Measurements from ENCODE around the gene AEN.

The AEN gene

GRCh38 chr15:88661041-88661700, 40.0 kb downstream of the AEN start:
- no peak for TF ChIP-seq SPI1 (IDR thresholded peaks at IDR 0.05; ENCODE audit: low read depth, low read length)
- TF ChIP-seq POU2F2 (IDR thresholded peaks at IDR 0.05; ENCODE audit: low read depth, low read length) = no peak
- no peak for TF ChIP-seq POLR2A (IDR thresholded peaks at IDR 0.05; ENCODE audit: low read depth, low read length)
- FAIRE-seq (peak; percentile 9), DNase-seq (ENCODE audit: insufficient read length, low spot score) (no peak)

DNA sequence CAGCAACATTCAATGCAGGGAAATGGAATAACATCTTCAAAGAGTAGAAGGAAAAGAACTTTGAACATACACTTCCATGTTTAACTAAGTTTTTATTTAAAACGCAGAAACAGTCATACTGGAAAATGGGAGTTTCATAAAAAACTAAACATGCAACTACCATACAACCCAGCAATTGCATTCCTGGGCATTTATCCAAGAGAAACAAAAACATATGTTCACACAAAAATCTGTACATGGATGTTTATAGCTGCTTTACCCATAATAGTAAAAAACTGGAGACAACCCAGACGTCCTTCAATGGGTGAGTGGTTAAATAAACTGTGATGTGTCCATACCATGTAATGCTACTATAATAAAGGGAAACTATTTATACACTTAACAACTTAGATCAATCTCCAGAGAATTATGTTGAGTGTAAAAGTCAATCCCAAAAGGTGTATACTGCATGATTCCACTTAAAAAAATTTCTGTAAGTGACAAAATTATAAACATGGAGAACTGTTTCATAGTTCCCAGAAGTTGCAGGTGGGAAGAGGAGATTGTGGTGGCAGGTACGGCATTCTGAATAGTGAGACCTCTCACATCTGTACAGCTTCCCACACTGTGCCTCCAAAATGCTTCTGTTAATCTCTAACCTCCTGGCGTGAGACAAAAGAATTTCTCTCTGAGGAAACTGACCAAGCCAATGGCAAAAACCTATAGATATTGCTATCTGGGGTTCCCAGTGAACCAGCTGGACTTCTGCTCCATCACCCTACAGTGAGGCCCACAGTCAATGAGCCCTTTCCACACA, 40.8 kb downstream of the AEN start:
- DNase-seq (ENCODE audit: insufficient read length, low spot score) (no peak), FAIRE-seq (no peak)
- TF ChIP-seq PAX5 (IDR thresholded peaks at IDR 0.05; ENCODE audit: insufficient read depth, low read length, severe bottlenecking) (no peak), POLR2AphosphoS5 (IDR thresholded peaks at IDR 0.05; ENCODE audit: low read depth, low read length) (no peak), POU2F2 (IDR thresholded peaks at IDR 0.05; ENCODE audit: low read depth, low read length) (no peak), POLR2A (IDR thresholded peaks at IDR 0.05; ENCODE audit: low read depth, low read length) (no peak), TAF1 (IDR thresholded peaks at IDR 0.05; ENCODE audit: low read depth, low read length) (no peak), SPI1 (IDR thresholded peaks at IDR 0.05; ENCODE audit: low read depth, low read length) (no peak)

DNA sequence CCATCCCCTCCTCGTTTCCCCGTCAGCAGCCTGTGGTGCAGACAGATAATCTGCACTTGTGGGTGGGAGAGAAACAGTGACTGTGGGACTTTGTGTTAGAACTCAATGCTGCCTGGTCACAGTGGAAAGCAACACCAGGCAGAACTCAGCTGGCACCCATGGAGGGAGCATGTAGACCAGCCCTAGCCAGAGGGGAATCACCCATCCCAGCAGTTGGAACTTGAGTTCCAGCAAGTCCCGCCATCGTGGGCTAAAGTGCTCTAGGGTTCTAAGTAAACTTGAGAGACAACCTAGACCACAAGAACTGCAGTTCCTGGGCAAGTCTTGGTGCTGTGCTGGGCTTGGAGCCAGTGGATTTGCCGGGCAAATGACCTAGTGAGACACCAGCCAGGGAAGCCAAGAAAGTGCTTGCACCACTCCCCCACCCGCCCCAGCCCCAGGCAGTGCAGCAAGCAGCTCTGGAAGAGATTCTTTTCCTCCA, 42.0 kb downstream of the AEN start:
- TF ChIP-seq PAX5 (IDR thresholded peaks at IDR 0.05; ENCODE audit: insufficient read depth, low read length, severe bottlenecking) = no peak
- no peak for TF ChIP-seq POU2F2 (IDR thresholded peaks at IDR 0.05; ENCODE audit: low read depth, low read length)
- no peak for TF ChIP-seq SPI1 (IDR thresholded peaks at IDR 0.05; ENCODE audit: low read depth, low read length)
- no peak for TF ChIP-seq POLR2AphosphoS5 (IDR thresholded peaks at IDR 0.05; ENCODE audit: low read depth, low read length)
- no peak for TF ChIP-seq POLR2A (IDR thresholded peaks at IDR 0.05; ENCODE audit: low read depth, low read length)
- TF ChIP-seq TAF1 (IDR thresholded peaks at IDR 0.05; ENCODE audit: low read depth, low read length) = no peak
- DNase-seq (ENCODE audit: insufficient read length, low spot score) (no peak), FAIRE-seq (no peak)

DNA sequence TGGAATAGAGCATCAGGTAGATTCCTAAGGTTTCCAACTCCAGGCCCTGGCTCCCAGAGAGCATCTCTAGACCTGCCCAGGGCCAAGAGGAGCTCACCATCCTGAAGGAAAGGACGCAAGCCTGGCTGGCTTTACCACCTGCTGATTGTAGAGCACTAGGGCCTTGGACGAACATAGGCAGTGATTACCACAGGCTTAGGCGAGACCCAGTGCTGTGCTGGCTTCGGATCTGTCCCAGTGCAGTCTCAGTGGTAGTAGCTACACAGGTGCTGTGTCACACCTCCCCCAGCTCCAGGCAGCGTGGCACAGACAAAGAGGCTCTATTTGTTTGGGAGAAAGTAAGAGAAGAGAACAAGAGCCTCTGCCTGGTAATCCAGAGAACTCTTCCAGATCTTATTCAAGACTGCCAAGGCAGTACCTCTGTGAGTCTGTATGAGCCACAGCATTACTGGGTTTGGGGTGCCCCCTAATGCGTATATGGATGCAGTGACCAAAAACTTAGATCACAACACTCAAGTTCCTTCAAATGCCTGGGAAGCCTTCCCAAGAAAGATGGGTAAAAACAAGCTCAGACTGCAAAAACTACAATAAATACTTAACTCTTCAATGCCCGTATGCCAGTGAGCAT, 43.1 kb downstream of the AEN start:
- TF ChIP-seq PAX5 (IDR thresholded peaks at IDR 0.05; ENCODE audit: insufficient read depth, low read length, severe bottlenecking) (no peak), POU2F2 (IDR thresholded peaks at IDR 0.05; ENCODE audit: low read depth, low read length) (no peak), POLR2A (IDR thresholded peaks at IDR 0.05; ENCODE audit: low read depth, low read length) (no peak), TAF1 (IDR thresholded peaks at IDR 0.05; ENCODE audit: low read depth, low read length) (no peak), SPI1 (IDR thresholded peaks at IDR 0.05; ENCODE audit: low read depth, low read length) (no peak), POLR2AphosphoS5 (IDR thresholded peaks at IDR 0.05; ENCODE audit: low read depth, low read length) (no peak)
- DNase-seq (ENCODE audit: insufficient read length, low spot score) (no peak), FAIRE-seq (peak; percentile 64)

DNA sequence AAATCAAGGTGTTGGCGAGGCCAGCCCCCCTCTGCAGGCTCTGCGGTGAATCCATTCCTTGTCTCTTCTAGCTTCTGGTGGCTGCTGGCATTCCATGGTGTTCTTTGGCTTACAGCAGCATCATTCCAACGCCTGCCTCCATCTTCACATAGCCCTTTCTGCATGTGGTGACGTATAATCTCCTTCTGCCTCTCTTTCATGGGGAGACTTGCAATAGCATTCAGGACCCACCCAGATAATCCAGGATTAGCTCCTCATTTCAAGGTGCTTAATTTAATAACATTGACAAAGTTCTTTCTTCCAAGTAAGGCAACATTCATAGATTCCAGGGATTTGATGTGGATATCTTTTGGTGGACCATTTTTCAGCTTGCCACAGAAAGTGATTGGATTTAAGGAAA, 53.5 kb downstream of the AEN start:
- no peak for TF ChIP-seq POU2F2 (IDR thresholded peaks at IDR 0.05; ENCODE audit: low read depth, low read length)
- TF ChIP-seq POLR2A (IDR thresholded peaks at IDR 0.05; ENCODE audit: low read depth, low read length) = no peak
- TF ChIP-seq POLR2AphosphoS5 (IDR thresholded peaks at IDR 0.05; ENCODE audit: low read depth, low read length) = no peak
- TF ChIP-seq TAF1 (IDR thresholded peaks at IDR 0.05; ENCODE audit: low read depth, low read length) = no peak
- TF ChIP-seq SPI1 (IDR thresholded peaks at IDR 0.05; ENCODE audit: low read depth, low read length) = no peak
- TF ChIP-seq PAX5 (IDR thresholded peaks at IDR 0.05; ENCODE audit: insufficient read depth, low read length, severe bottlenecking) = no peak
- no peak for DNase-seq (ENCODE audit: insufficient read length, low spot score)
- no peak for FAIRE-seq

- DNase-seq (ENCODE audit: insufficient read length, low spot score) (no peak), FAIRE-seq (no peak)
- TF ChIP-seq POLR2AphosphoS5 (IDR thresholded peaks at IDR 0.05; ENCODE audit: low read depth, low read length) (no peak), POU2F2 (IDR thresholded peaks at IDR 0.05; ENCODE audit: low read depth, low read length) (no peak), POLR2A (IDR thresholded peaks at IDR 0.05; ENCODE audit: low read depth, low read length) (no peak), SPI1 (IDR thresholded peaks at IDR 0.05; ENCODE audit: low read depth, low read length) (no peak), PAX5 (IDR thresholded peaks at IDR 0.05; ENCODE audit: insufficient read depth, low read length, severe bottlenecking) (no peak), TAF1 (IDR thresholded peaks at IDR 0.05; ENCODE audit: low read depth, low read length) (no peak)
Measured at GRCh38 chr15:88678755-88679154, 57.6 kb downstream of the AEN start.

GRCh38 chr15:88680241-88681001, 59.3 kb downstream of the AEN start:
- TF ChIP-seq POU2F2 (IDR thresholded peaks at IDR 0.05; ENCODE audit: low read depth, low read length) (no peak), SPI1 (IDR thresholded peaks at IDR 0.05; ENCODE audit: low read depth, low read length) (no peak), POLR2A (IDR thresholded peaks at IDR 0.05; ENCODE audit: low read depth, low read length) (no peak), POLR2AphosphoS5 (IDR thresholded peaks at IDR 0.05; ENCODE audit: low read depth, low read length) (no peak), TAF1 (IDR thresholded peaks at IDR 0.05; ENCODE audit: low read depth, low read length) (no peak), PAX5 (IDR thresholded peaks at IDR 0.05; ENCODE audit: insufficient read depth, low read length, severe bottlenecking) (no peak)
- FAIRE-seq (no peak), DNase-seq (ENCODE audit: insufficient read length, low spot score) (no peak)

DNA sequence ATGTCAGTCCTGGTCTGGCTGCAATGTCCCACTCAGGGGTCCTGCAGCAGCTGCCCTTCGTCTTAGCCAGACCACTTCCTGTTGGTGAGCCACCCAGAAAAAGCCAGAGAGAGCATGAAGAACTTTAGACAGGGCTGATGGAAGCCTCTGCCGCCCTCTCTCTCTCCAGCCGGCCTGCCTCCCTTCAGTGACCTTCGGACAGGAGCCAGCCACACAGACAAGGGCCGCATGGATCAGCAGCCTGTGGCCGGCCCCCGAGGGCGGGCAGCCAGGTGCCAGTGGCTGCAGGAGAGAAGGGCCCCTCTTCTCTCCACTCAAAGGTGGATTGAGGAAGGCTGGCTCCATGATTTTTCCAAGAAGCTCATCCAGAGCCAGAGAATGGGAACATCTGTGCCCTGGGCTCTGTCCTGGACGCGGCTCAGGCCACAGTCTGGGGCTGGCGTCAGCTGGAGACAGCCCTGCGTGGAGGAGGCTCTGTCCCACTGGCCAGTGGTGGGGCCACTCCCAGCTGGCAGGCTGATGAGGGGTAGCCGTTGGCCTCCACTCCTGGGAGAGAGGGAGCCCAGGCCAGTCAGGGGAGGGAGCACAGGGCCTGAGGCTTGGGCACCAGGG, 60.6 kb downstream of the AEN start:
- FAIRE-seq (no peak), DNase-seq (ENCODE audit: insufficient read length, low spot score) (no peak)
- TF ChIP-seq POLR2A (IDR thresholded peaks at IDR 0.05; ENCODE audit: low read depth, low read length) = no peak
- TF ChIP-seq SPI1 (IDR thresholded peaks at IDR 0.05; ENCODE audit: low read depth, low read length) = 0 out of 2 replicates have a peak, but pooled peaks have one; percentile 5

All from GM12891 (cell line).